ENCODE data around the gene MAGEF1.

Gene MAGEF1

GRCh38 chr3:184674626-184675025, 37.2 kb downstream of the MAGEF1 start:
- Histone ChIP-seq H3K27me3 (ENCODE audit: insufficient read depth, low read length) (peaks cover 19% of the 10 kb centered on the region), H3K4me3 (ENCODE audit: low read depth, low read length, poor library complexity, severe bottlenecking) (no peak overlapping the region), H3K79me2 (ENCODE audit: insufficient read depth, low read length) (no peaks in the 10 kb centered on the region), H2AFZ (ENCODE audit: low read length) (no peak overlapping the region), H3K36me3 (ENCODE audit: insufficient read depth, low read length) (no peaks in the 10 kb centered on the region), H3K9me2 (ENCODE audit: low read depth, low read length) (no peaks in the 10 kb centered on the region), H4K20me1 (ENCODE audit: insufficient read depth, low read length) (no peaks in the 10 kb centered on the region), H3K4me1 (ENCODE audit: insufficient read depth, low read length, severe bottlenecking) (peaks cover 4% of the 10 kb centered on the region), H3K4me2 (ENCODE audit: low read length) (no peak overlapping the region), H3K9ac (ENCODE audit: low read length) (no peak overlapping the region), H3K9me3 (ENCODE audit: low read length) (no peaks in the 10 kb centered on the region), H3F3A (ENCODE audit: insufficient read depth, low read length) (no peaks in the 10 kb centered on the region), H3K27ac (ENCODE audit: low read depth, low read length, poor library complexity, severe bottlenecking) (no peak overlapping the region)
- no peak for TF ChIP-seq CTCF (IDR thresholded peaks at IDR 0.05; ENCODE audit: low read length)
- TF ChIP-seq EZH2 (IDR thresholded peaks at IDR 0.05; ENCODE audit: borderline replicate concordance, low read length), result no peak

- no peaks in the 10 kb centered on the region for H4K20me1 ChIP-seq (ENCODE audit: insufficient read depth, low read length)
- H3K27me3 ChIP-seq (ENCODE audit: insufficient read depth, low read length), result peaks cover 14% of the 10 kb centered on the region; the same call in 1 of the 2 replicates
- no peaks in the 10 kb centered on the region for H3F3A ChIP-seq (ENCODE audit: insufficient read depth, low read length)
- TF ChIP-seq EZH2 (IDR thresholded peaks at IDR 0.05; ENCODE audit: borderline replicate concordance, low read length) (no peak), CTCF (IDR thresholded peaks at IDR 0.05; ENCODE audit: low read length) (no peak)
- H3K4me3 ChIP-seq (ENCODE audit: low read depth, low read length, poor library complexity, severe bottlenecking), result no peak overlapping the region
- H3K9me2 ChIP-seq (ENCODE audit: low read depth, low read length), result no peaks in the 10 kb centered on the region
- H3K9ac ChIP-seq (ENCODE audit: low read length), result no peak overlapping the region
- H2AFZ ChIP-seq (ENCODE audit: low read length), result no peak overlapping the region
- peaks cover 4% of the 10 kb centered on the region for H3K4me1 ChIP-seq (ENCODE audit: insufficient read depth, low read length, severe bottlenecking)
- H3K9me3 ChIP-seq (ENCODE audit: low read length), result no peaks in the 10 kb centered on the region
- H3K27ac ChIP-seq (ENCODE audit: low read depth, low read length, poor library complexity, severe bottlenecking), result no peak overlapping the region
- H3K36me3 ChIP-seq (ENCODE audit: insufficient read depth, low read length), result no peaks in the 10 kb centered on the region
- H3K79me2 ChIP-seq (ENCODE audit: insufficient read depth, low read length), result no peaks in the 10 kb centered on the region
- H3K4me2 ChIP-seq (ENCODE audit: low read length), result no peak overlapping the region
Measured at GRCh38 chr3:184672977-184673870, 38.6 kb downstream of the MAGEF1 start.

GRCh38 chr3:184672335-184672734, 39.5 kb downstream of the MAGEF1 start:
- TF ChIP-seq CTCF (IDR thresholded peaks at IDR 0.05; ENCODE audit: low read length) (no peak), EZH2 (IDR thresholded peaks at IDR 0.05; ENCODE audit: borderline replicate concordance, low read length) (no peak)
- Histone ChIP-seq H4K20me1 (ENCODE audit: insufficient read depth, low read length) (no peaks in the 10 kb centered on the region), H3F3A (ENCODE audit: insufficient read depth, low read length) (no peaks in the 10 kb centered on the region), H2AFZ (ENCODE audit: low read length) (no peak overlapping the region), H3K9me2 (ENCODE audit: low read depth, low read length) (no peaks in the 10 kb centered on the region), H3K9me3 (ENCODE audit: low read length) (no peaks in the 10 kb centered on the region), H3K27ac (ENCODE audit: low read depth, low read length, poor library complexity, severe bottlenecking) (no peak overlapping the region), H3K79me2 (ENCODE audit: insufficient read depth, low read length) (no peaks in the 10 kb centered on the region), H3K27me3 (ENCODE audit: insufficient read depth, low read length) (peaks cover 9% of the 10 kb centered on the region; the same call in 1 of the 2 replicates), H3K4me2 (ENCODE audit: low read length) (no peak overlapping the region), H3K4me3 (ENCODE audit: low read depth, low read length, poor library complexity, severe bottlenecking) (no peak overlapping the region), H3K36me3 (ENCODE audit: insufficient read depth, low read length) (no peaks in the 10 kb centered on the region), H3K9ac (ENCODE audit: low read length) (no peak overlapping the region), H3K4me1 (ENCODE audit: insufficient read depth, low read length, severe bottlenecking) (peaks cover 3% of the 10 kb centered on the region)

Measured in OCI-LY1 (cell line).